ENCODE results near the gene TMCO6.

Gene TMCO6

DNA sequence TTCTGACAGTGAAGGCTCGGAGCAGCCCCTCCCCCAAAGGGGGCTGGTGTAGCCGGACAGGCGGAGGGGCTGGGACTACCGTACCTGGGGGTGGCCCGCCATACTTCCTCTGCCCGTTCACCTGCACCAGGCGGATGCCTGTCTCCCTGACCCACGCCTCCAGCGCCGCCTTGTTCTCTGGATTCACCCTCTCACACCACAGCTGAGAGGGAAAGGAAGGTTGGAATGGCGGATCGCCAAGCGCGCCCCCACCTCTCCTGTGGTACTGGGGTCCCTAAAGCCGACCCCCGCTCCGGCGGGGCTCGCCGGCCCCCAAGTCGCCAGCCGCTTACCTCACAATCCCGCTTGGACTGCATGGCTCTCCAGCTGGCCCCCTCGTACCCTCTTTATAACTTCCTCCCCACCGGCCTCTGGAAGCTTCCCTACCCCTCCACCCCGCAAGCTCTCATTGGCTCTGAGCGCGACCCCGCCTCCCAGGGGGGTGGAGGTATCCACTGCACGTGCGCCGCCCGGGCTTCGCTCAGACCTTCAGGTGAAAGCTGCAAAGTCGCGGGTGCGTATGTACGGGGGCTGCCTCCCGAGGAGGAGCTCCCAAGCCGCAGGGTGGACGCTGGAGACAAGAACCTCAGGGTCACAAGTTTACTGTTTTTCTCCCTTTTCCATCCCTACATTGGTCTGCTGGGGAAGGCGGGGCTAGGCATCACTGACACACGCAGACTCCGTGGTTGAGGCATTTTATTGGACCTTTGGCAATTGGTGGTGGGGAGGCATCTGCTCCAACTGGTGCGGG, 34.1 kb downstream of the TMCO6 start, which contains the start of gene DND1:
Gene DND1 (minus strand): TSS at position 390 of the 790 bp plus-strand sequence. CDS start 34 bp downstream, at position 356.
- FAIRE-seq, result no peak
- TF ChIP-seq POLR2A (IDR thresholded peaks at IDR 0.05; ENCODE audit: low read depth, low read length), result no peak
- no peak for DNase-seq (ENCODE audit: insufficient read length, low spot score)

DNA sequence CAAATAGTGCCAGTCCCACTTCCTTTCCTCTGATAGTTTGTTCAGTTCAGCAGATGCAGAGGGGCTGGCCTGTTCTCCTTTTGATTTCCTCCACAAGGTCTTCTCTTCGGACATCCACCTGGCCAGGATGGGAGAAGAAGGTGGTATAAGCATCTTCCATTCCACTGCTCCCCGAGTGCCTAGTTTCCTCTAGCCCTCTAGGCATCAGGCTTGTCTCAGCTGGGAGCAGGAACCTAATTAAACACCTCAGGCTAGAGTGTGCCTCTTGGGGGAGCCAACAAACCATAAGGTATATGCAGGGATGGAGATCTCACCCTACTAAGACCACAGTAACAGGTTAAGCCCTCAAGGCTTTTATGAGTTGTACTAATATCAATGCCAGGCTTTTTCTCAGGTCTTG, 35.0 kb downstream of the TMCO6 start:
- FAIRE-seq, result no peak
- no peak for DNase-seq (ENCODE audit: insufficient read length, low spot score)
- no peak for TF ChIP-seq POLR2A (IDR thresholded peaks at IDR 0.05; ENCODE audit: low read depth, low read length)

GRCh38 chr5:140674629-140675028, 35.4 kb downstream of the TMCO6 start:
- FAIRE-seq (no peak), DNase-seq (ENCODE audit: insufficient read length, low spot score) (no peak)
- TF ChIP-seq POLR2A (IDR thresholded peaks at IDR 0.05; ENCODE audit: low read depth, low read length), result no peak

GRCh38 chr5:140677947-140678346, 38.7 kb downstream of the TMCO6 start:
- FAIRE-seq (no peak), DNase-seq (ENCODE audit: insufficient read length, low spot score) (no peak)
- TF ChIP-seq POLR2A (IDR thresholded peaks at IDR 0.05; ENCODE audit: low read depth, low read length), result no peak

DNA sequence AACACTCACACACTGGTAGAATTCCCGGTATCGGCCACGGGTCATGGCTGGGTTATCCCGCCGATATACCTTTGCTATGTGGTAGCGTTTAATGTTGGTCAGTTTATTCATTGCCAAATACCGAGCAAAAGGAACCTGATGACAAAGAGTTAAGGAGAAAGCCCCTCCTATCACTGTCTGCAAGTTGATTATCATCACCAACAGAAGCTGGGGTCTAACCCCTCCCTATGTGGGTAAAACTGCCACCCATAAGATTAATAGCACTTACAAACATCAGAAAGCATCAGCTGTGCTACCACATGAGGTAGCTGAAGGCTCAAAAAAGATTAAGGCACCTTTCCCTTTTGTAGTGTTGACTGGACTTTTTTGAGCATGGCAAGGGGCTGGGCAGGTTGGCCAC, 39.7 kb downstream of the TMCO6 start:
- TF ChIP-seq POLR2A (IDR thresholded peaks at IDR 0.05; ENCODE audit: low read depth, low read length), result no peak
- no peak for DNase-seq (ENCODE audit: insufficient read length, low spot score)
- FAIRE-seq, result no peak

GRCh38 chr5:140690376-140690932, 51.2 kb downstream of the TMCO6 start:
- no peak for TF ChIP-seq POLR2A (IDR thresholded peaks at IDR 0.05; ENCODE audit: low read depth, low read length)
- FAIRE-seq (no peak), DNase-seq (ENCODE audit: insufficient read length, low spot score) (no peak)

- FAIRE-seq (peak; percentile 60), DNase-seq (ENCODE audit: insufficient read length, low spot score) (peak; percentile 71)
- peak; percentile 89 for TF ChIP-seq POLR2A (IDR thresholded peaks at IDR 0.05; ENCODE audit: low read depth, low read length)
Observed at GRCh38 chr5:140690941-140691924, 52.0 kb downstream of the TMCO6 start, which contains the start of the genes HARS1 and HARS2. Gene HARS1, minus strand, starts transcription at chr5:140691370. Its CDS starts 66 bp downstream, at chr5:140691304. Gene HARS2, plus strand, starts transcription at chr5:140691455. Its CDS starts 194 bp downstream, at chr5:140691649.

DNA sequence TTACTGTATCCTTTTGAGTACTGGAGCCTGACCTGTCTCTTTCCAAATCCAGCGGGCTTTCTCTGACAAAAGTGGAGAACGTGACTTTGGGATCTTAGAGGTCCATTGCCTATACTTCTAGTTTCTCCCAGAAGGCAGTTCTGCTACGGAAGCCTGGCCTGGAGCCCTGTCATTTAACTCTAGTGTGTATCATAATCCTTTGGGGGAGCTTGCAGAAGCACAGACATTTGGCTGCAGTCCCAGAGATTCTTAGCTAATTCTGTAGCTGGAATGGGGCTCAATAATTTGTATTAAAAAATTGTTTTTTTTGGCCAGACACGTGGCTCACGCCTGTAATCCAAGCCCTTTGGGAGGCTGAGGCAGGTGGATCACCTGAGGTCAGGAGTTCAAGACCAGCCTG, 55.0 kb downstream of the TMCO6 start:
- no peak for TF ChIP-seq POLR2A (IDR thresholded peaks at IDR 0.05; ENCODE audit: low read depth, low read length)
- FAIRE-seq (no peak), DNase-seq (ENCODE audit: insufficient read length, low spot score) (no peak)

Data from H54 (cell line).